Spleen (tissue), 11 donors: ENCODE measurements around the gene FHIT. TPM values are rescaled to one million over a fixed set of nuclear protein-coding genes. Genes with fewer than 3 reads are reported as not detected.

Source experiments
- DNase-seq: peaks from one replicate; pipeline ENCODE4 v3.0.0-alpha.2; 2020
- H3K27ac ChIP-seq, 8 donors: fragments of 200-600 bp; sonication (generic) in 7 of 8; 1 replicate in 4 of 8; 2 replicates in 4 of 8; pipeline versions ENCODE4 v1.5.0 to v1.8.0; 2016 to 2021; ENCODE audit warnings: inconsistent platforms in 4 of 8, mild to moderate bottlenecking in 4 of 8, moderate library complexity in 1 of 8
- H3K27me3 ChIP-seq, 7 donors: fragments of 200-600 bp; sonication (generic) in 6 of 7; replicated peaks in 1 of 7; 1 replicate in 4 of 7; 2 replicates in 3 of 7; pipeline versions ENCODE4 v1.5.0 to v1.8.0; 2016 to 2021; ENCODE audit warnings: inconsistent platforms in 3 of 7, mild to moderate bottlenecking in 1 of 7
- H3K36me3 ChIP-seq, 6 donors: fragments of 200-600 bp; sonication (generic) in 5 of 6; 1 replicate in 4 of 6; 2 replicates in 2 of 6; pipeline versions ENCODE4 v1.5.0 to v1.8.0; 2016 to 2021; ENCODE audit warnings: inconsistent platforms in 2 of 6
- H3K4me1 ChIP-seq, 6 donors: fragments of 200-600 bp; sonication (generic) in 5 of 6; 1 replicate in 3 of 6; 2 replicates in 3 of 6; pipeline versions ENCODE4 v1.5.0 to v1.8.0; 2016 to 2021; ENCODE audit warnings: inconsistent platforms in 3 of 6
- H3K4me3 ChIP-seq, 8 donors: fragments of 200-600 bp; sonication (generic) in 7 of 8; 1 replicate in 4 of 8; 2 replicates in 4 of 8; pipeline versions ENCODE4 v1.5.0 to v1.8.0; 2016 to 2021; ENCODE audit warnings: inconsistent platforms in 4 of 8, mild to moderate bottlenecking in 4 of 8, moderate library complexity in 2 of 8
- H3K9me3 ChIP-seq, 8 donors: fragments of 200-600 bp; sonication (generic) in 7 of 8; 1 replicate in 4 of 8; 2 replicates in 4 of 8; pipeline versions ENCODE4 v1.5.0 to v1.8.0; 2016 to 2021; ENCODE audit warnings: inconsistent platforms in 4 of 8
- POLR2A ChIP-seq, 3 donors: fragments of 450-650 bp; IDR thresholded peaks; one replicate each; pipeline ENCODE4 v1.5.1; 2017; ENCODE audit warnings: antibody characterized with exemption in 3 of 3, mild to moderate bottlenecking in 1 of 3
- POLR2AphosphoS5 ChIP-seq, 3 donors: sonication (generic); formaldehyde crosslinking; IDR thresholded peaks; one replicate each; pipeline ENCODE4 v1.5.1; 2017; ENCODE audit warnings: antibody characterized with exemption in 3 of 3
- WGBS, 5 donors: extraction: QIAGEN DNeasy Blood & Tissue Kit in 3 of 5; methylation state at CpG; one replicate each; pipeline versions ENCODE4 v1.1.5 to v1.1.7; 2013 to 2018; 5-methylcytosine and 5-hydroxymethylcytosine counted together
- intact Hi-C: fragments of 100-400 bp; cut with DNase I; formaldehyde crosslinking; loops from one replicate; pipeline ENCODE4 v1.15.0; 2023; ENCODE audit warnings: low total_unique reads
- polyA plus RNA-seq, 3 donors: library from polyadenylated mRNA; stranded (reverse); fragments of 200-250 nt; gene quantifications; one replicate each; pipeline ENCODE4 v1.2.1, GENCODE V29; 2013
- total RNA-seq, 7 donors: library from RNA; depleted of rRNA in 3 of 7; stranded (reverse); fragments of >200 nt in 3 of 7; fragmentation: NEBNext Ultra II Directional in 4 of 7; extraction: Animal tissue kit (Norgen Biotek cat#: 25700) in 4 of 7; gene quantifications; one replicate each; pipeline versions ENCODE4 v1.1.0 to v1.2.1, GENCODE V29; 2016 to 2021
- TF ChIP-seq, protein P1 (sequence below), 11 experiments: fragments of 200-600 bp in 7 of 11; fragments of 450-650 bp in 4 of 11; sonication (generic) in 4 of 11; IDR thresholded peaks in 8 of 11; conservative IDR thresholded peaks in 3 of 11; 1 replicate in 7 of 11; 2 replicates in 4 of 11; pipeline versions ENCODE4 v1.4.0 to v1.8.0; 2016 to 2021; ENCODE audit warnings: antibody characterized with exemption in 11 of 11, inconsistent platforms in 4 of 11, mild to moderate bottlenecking in 1 of 11
- donor health status: healthy with polysubstance abuse.
- donor health status: DM: no; HTN: no; CAD: no; lungs with moderate emphysema.
- donor health status: DM: no; HTN: no; CAD: no.
- donor health status: Bipolar disorder and iron deficiency.
- donor health status: healthy.
- donor health status: DM: no; HTN: no; CAD: no.
- donor health status: DM: yes; HTN: yes; CAD: no.

FHIT gene
- total and polyA plus RNA-seq, 10 donors = 4.1 to 23.1 (median 12.2) TPM

DNA sequence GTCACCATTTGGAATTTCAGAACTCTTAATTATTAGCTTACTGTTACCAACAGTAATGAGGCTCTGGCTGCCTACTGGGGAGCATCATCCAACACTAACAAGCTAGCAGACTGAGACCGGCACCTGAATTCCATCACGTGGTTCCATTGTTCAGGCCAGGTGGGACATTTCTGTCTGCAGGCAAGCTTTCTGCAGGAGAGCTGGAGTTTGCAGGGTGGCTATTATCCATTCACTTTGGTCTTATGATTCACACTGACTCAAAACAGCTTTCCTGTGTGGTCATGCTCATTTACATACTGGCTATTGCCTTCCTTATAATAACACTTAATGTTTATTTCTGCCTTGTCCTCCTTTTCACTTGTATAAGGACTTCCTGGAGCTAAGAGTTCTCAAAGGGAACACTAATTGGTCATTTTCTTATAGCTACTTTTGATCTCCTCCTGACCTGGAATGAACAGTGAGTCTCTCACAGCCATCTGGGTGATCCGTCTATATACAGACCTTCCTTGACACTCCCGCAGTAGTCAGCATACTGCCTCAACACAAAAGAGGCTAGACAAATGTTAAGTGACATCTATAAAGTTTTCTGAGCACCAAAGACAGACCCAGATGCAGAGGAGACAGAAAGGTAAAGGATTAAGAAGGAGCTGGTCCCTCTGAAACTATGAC lies 695.4 kb downstream of the FHIT start:
- Histone ChIP-seq H3K4me3 (no peak overlapping the region), H3K27ac (no peak overlapping the region), H3K36me3 (no peaks in the 10 kb centered on the region), H3K27me3 (no peaks in the 10 kb centered on the region), H3K9me3 (no peaks in the 10 kb centered on the region), H3K4me1 (no peaks in the 10 kb centered on the region)
- intact Hi-C loops = no loop called here
- DNase-seq = no peak
- 53 to 76% (median 69%) methylated on average over 4 of the region's 4 CpGs for WGBS, 5 donors
- TF ChIP-seq POLR2AphosphoS5 (IDR thresholded peaks at IDR 0.05) (no peak), POLR2A (IDR thresholded peaks at IDR 0.05) (no peak)
- TF ChIP-seq, protein P1, sequence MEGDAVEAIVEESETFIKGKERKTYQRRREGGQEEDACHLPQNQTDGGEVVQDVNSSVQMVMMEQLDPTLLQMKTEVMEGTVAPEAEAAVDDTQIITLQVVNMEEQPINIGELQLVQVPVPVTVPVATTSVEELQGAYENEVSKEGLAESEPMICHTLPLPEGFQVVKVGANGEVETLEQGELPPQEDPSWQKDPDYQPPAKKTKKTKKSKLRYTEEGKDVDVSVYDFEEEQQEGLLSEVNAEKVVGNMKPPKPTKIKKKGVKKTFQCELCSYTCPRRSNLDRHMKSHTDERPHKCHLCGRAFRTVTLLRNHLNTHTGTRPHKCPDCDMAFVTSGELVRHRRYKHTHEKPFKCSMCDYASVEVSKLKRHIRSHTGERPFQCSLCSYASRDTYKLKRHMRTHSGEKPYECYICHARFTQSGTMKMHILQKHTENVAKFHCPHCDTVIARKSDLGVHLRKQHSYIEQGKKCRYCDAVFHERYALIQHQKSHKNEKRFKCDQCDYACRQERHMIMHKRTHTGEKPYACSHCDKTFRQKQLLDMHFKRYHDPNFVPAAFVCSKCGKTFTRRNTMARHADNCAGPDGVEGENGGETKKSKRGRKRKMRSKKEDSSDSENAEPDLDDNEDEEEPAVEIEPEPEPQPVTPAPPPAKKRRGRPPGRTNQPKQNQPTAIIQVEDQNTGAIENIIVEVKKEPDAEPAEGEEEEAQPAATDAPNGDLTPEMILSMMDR (IDR thresholded peaks at IDR 0.05 in 8 of 11, conservative IDR thresholded peaks at IDR 0.05 in 3 of 11) = no peak

DNA sequence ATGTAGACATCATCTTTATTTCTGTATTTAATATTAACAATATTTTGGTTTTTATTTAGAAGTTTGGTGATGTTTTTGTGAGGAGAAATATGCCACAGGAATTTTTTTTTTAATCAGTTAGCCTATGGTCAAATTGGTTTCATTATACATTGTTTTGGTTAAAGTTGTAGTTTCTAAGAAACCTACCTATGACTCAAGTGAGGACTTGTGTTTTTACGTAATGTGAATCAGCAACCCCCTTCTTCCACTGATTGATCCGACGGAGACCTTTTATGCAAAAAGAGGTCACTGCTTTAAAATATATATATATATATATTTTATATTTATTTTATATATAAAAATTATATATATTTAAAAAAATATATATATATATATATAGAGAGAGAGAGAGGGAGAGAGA lies 698.1 kb downstream of the FHIT start:
- Histone ChIP-seq H3K4me1 (no peaks in the 10 kb centered on the region), H3K36me3 (no peaks in the 10 kb centered on the region), H3K27me3 (no peaks in the 10 kb centered on the region), H3K27ac (no peak overlapping the region), H3K9me3 (no peaks in the 10 kb centered on the region), H3K4me3 (no peak overlapping the region)
- TF ChIP-seq, protein P1 (IDR thresholded peaks at IDR 0.05 in 8 of 11, conservative IDR thresholded peaks at IDR 0.05 in 3 of 11) = no peak
- TF ChIP-seq POLR2AphosphoS5 (IDR thresholded peaks at IDR 0.05) (no peak), POLR2A (IDR thresholded peaks at IDR 0.05) (no peak)
- intact Hi-C loops = no loop called here
- WGBS, 5 donors = 79 to 89% (median 86%) methylated on average over 3 of the region's 3 CpGs
- no peak for DNase-seq

DNA sequence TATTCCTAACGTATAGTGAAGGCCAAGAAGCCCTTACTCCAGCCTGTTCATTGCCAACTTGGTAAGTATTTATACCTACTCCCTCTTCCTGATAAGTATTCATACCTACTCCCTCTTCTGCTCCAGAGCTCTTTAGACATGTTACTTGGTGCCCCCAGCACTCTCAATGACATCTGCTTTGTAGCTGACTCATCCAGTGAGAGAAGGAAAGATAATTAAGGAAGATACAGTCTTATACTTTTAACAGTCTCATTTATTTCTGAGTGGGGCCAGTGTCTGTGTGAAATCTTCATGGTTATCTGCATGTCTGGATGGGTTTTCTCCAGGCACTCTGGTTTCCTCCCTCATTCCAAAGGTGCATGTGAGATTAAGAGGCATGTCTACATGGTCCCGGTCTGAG lies 698.7 kb downstream of the FHIT start:
- H3K27me3 ChIP-seq = no peaks in the 10 kb centered on the region
- DNase-seq = no peak
- H3K4me3 ChIP-seq = no peak overlapping the region
- no peaks in the 10 kb centered on the region for H3K4me1 ChIP-seq
- H3K27ac ChIP-seq = no peak overlapping the region
- H3K9me3 ChIP-seq = no peaks in the 10 kb centered on the region
- intact Hi-C loops = no loop called here
- 86 to 95% (median 91%) methylated on average over 2 of the region's 2 CpGs for WGBS, 5 donors
- TF ChIP-seq POLR2AphosphoS5 (IDR thresholded peaks at IDR 0.05) (no peak), POLR2A (IDR thresholded peaks at IDR 0.05) (no peak)
- TF ChIP-seq, protein P1 (IDR thresholded peaks at IDR 0.05 in 8 of 11, conservative IDR thresholded peaks at IDR 0.05 in 3 of 11) = no peak
- no peaks in the 10 kb centered on the region for H3K36me3 ChIP-seq

DNA sequence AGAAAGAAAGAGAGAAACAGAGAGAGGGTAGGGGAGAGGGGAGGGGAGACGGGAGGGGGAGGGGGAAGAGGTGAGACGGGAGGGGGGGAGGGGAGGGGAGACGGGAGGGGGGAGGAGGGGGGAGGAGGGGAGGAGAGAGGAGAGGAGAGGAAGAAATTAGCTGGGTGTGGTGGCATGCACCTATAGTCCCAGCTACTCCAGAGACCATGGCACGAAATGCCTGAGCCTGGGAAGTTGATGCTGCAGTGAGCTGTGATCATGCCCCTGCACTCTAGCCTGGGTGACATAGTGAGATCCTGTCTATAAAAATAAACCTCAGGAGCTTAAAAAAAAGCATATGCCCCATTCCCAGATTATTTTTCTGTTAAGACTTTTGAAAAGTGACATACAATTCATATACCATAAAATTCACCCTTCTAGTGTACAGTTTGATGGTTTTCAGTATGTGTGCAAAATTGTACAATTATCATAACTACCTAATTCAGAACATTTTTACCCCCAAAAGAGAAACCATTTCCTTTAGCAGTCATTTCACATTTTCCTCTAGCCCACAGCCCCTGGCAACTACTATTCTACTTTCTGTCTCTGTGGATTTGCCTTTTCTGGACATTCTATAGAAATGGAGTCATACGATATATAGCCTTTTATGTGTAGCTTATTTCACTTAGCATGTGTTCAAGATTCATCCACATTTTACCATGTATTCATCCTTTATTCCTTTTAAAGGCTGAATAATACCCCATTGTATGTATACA lies 699.6 kb downstream of the FHIT start:
- Histone ChIP-seq H3K4me1 (no peaks in the 10 kb centered on the region), H3K27ac (no peak overlapping the region), H3K9me3 (no peaks in the 10 kb centered on the region), H3K4me3 (no peak overlapping the region), H3K36me3 (no peaks in the 10 kb centered on the region), H3K27me3 (no peaks in the 10 kb centered on the region)
- no peak for DNase-seq
- intact Hi-C loops = no loop called here
- WGBS, 5 donors = 59 to 97% (median 93%) methylated on average over 2 to 3 of the region's 5 CpGs
- TF ChIP-seq POLR2A (IDR thresholded peaks at IDR 0.05) (no peak), POLR2AphosphoS5 (IDR thresholded peaks at IDR 0.05) (no peak)
- TF ChIP-seq, protein P1 (IDR thresholded peaks at IDR 0.05 in 8 of 11, conservative IDR thresholded peaks at IDR 0.05 in 3 of 11) = no peak
